Measurements from ENCODE around the gene SLC18B1. TPM values are rescaled to one million over a fixed set of nuclear protein-coding genes. Genes with fewer than 3 reads are reported as not detected.

The SLC18B1 gene
- total and polyA plus RNA-seq, 2 of the 13 experiments (the other 11 are each of a cell fraction or from before 2014, with no cell fraction given): 11.4 to 13.8 TPM

GRCh38 chr6:132734694-132735236, 63.7 kb downstream of the SLC18B1 start (continued):
- TF ChIP-seq ZNF609 (CRISPR knock-in tag; IDR thresholded peaks at IDR 0.05; ENCODE audit: borderline replicate concordance) (peak; percentile 89; the same call in 1 of the 2 replicates), FOXO1 (CRISPR knock-in tag; IDR thresholded peaks at IDR 0.05) (peak; percentile 99), SATB2 (CRISPR knock-in tag; IDR thresholded peaks at IDR 0.05) (no peak), PTBP1 (IDR thresholded peaks at IDR 0.05; ENCODE audit: low read depth, low read length, poor library complexity, severe bottlenecking) (no peak), TCF7L2 (IDR thresholded peaks at IDR 0.05; ENCODE audit: low read depth, low read length) (no peak), ERF (CRISPR knock-in tag; IDR thresholded peaks at IDR 0.05) (peak; percentile 88), HNRNPLL (IDR thresholded peaks at IDR 0.05; ENCODE audit: low read depth, low read length, poor library complexity, severe bottlenecking) (no peak), XBP1 (CRISPR knock-in tag; IDR thresholded peaks at IDR 0.05) (no peak), ZNF460 (CRISPR knock-in tag; IDR thresholded peaks at IDR 0.05; ENCODE audit: borderline replicate concordance) (peak; percentile 30; the same call in 1 of the 2 replicates), ZNF782 (CRISPR knock-in tag; IDR thresholded peaks at IDR 0.05; ENCODE audit: borderline replicate concordance) (no peak; the same call in 1 of the 2 replicates), PPARG (CRISPR knock-in tag; conservative IDR thresholded peaks at IDR 0.05) (peak; percentile 85), ZNF124 (CRISPR knock-in tag; IDR thresholded peaks at IDR 0.05) (no peak), ZNF513 (CRISPR knock-in tag; conservative IDR thresholded peaks at IDR 0.05) (no peak), ZNF878 (CRISPR knock-in tag; IDR thresholded peaks at IDR 0.05) (peak; percentile 90; the same call in 1 of the 2 replicates), ZNF232 (CRISPR knock-in tag; IDR thresholded peaks at IDR 0.05; ENCODE audit: borderline replicate concordance) (no peak), SP5 (CRISPR knock-in tag; IDR thresholded peaks at IDR 0.05; ENCODE audit: borderline replicate concordance, low read depth) (peak; percentile 25; the same call in 1 of the 2 replicates), WIZ (CRISPR knock-in tag; IDR thresholded peaks at IDR 0.05) (peak; percentile 86; the same call in 1 of the 2 replicates), ZNF546 (CRISPR knock-in tag; conservative IDR thresholded peaks at IDR 0.05) (no peak)
- TF ChIP-seq, protein P1, sequence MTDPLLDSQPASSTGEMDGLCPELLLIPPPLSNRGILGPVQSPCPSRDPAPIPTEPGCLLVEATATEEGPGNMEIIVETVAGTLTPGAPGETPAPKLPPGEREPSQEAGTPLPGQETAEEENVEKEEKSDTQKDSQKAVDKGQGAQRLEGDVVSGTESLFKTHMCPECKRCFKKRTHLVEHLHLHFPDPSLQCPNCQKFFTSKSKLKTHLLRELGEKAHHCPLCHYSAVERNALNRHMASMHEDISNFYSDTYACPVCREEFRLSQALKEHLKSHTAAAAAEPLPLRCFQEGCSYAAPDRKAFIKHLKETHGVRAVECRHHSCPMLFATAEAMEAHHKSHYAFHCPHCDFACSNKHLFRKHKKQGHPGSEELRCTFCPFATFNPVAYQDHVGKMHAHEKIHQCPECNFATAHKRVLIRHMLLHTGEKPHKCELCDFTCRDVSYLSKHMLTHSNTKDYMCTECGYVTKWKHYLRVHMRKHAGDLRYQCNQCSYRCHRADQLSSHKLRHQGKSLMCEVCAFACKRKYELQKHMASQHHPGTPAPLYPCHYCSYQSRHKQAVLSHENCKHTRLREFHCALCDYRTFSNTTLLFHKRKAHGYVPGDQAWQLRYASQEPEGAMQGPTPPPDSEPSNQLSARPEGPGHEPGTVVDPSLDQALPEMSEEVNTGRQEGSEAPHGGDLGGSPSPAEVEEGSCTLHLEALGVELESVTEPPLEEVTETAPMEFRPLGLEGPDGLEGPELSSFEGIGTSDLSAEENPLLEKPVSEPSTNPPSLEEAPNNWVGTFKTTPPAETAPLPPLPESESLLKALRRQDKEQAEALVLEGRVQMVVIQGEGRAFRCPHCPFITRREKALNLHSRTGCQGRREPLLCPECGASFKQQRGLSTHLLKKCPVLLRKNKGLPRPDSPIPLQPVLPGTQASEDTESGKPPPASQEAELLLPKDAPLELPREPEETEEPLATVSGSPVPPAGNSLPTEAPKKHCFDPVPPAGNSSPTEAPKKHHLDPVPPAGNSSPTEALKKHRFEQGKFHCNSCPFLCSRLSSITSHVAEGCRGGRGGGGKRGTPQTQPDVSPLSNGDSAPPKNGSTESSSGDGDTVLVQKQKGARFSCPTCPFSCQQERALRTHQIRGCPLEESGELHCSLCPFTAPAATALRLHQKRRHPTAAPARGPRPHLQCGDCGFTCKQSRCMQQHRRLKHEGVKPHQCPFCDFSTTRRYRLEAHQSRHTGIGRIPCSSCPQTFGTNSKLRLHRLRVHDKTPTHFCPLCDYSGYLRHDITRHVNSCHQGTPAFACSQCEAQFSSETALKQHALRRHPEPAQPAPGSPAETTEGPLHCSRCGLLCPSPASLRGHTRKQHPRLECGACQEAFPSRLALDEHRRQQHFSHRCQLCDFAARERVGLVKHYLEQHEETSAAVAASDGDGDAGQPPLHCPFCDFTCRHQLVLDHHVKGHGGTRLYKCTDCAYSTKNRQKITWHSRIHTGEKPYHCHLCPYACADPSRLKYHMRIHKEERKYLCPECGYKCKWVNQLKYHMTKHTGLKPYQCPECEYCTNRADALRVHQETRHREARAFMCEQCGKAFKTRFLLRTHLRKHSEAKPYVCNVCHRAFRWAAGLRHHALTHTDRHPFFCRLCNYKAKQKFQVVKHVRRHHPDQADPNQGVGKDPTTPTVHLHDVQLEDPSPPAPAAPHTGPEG (CRISPR knock-in tag; IDR thresholded peaks at IDR 0.05): no peak

Measured in HepG2 (cell line).